HepG2 (cell line): ENCODE data around the gene MARK2. TPM values are rescaled to one million over a fixed set of nuclear protein-coding genes. Genes with fewer than 3 reads are reported as not detected.
A peak's percentile ranks its signal among the peaks of the same experiment; 100 is the strongest.

Source experiments
- ARNT ChIP-seq: fragments of 450-650 bp; IDR thresholded peaks from 2 replicates; pipeline ENCODE4 v1.6.1; 2017
- ARNT2 ChIP-seq: sonication (generic); formaldehyde crosslinking; IDR thresholded peaks from 2 replicates; pipeline ENCODE4 v1.8.0; 2022; ENCODE audit warnings: mild to moderate bottlenecking, low read depth, missing genetic modification reagents, moderate library complexity
- CREB1 ChIP-seq, 2 experiments: fragments of 450-650 bp in 1 of 2; IDR thresholded peaks; 2 replicates each; pipeline ENCODE4 v1.6.1; 2016 to 2017; ENCODE audit warnings: control low read depth in 1 of 2, mild to moderate bottlenecking in 1 of 2, missing compliant biosample characterization in 1 of 2, missing genetic modification characterization in 1 of 2
- FOXA1 ChIP-seq, 2 experiments: fragments of 450-650 bp in 1 of 2; sonication (generic) in 1 of 2; formaldehyde crosslinking in 1 of 2; IDR thresholded peaks; 2 replicates each; pipeline versions ENCODE4 v1.4.0 to v1.6.1; 2016 to 2020; ENCODE audit warnings: missing genetic modification reagents in 1 of 2
- HNRNPUL1 ChIP-seq: fragments of 200-400 bp; formaldehyde crosslinking; IDR thresholded peaks from 2 replicates; pipeline ENCODE4 v1.6.1; 2017; ENCODE audit warnings: low read depth, mild to moderate bottlenecking, low read length, moderate library complexity
- HOXA3 ChIP-seq: sonication (generic); formaldehyde crosslinking; IDR thresholded peaks from 2 replicates; pipeline ENCODE4 v1.5.0; 2020; ENCODE audit warnings: missing genetic modification reagents
- HOXA9 ChIP-seq: sonication (generic); formaldehyde crosslinking; IDR thresholded peaks from 2 replicates; pipeline ENCODE4 v1.8.1; 2022; ENCODE audit warnings: missing genetic modification reagents, mild to moderate bottlenecking, moderate library complexity, borderline replicate concordance
- KDM1A ChIP-seq: IDR thresholded peaks from 2 replicates; pipeline ENCODE4 v1.6.1; 2016; ENCODE audit warnings: missing compliant biosample characterization
- MBD4 ChIP-seq: IDR thresholded peaks from 2 replicates; pipeline ENCODE4 v1.6.1; 2012; ENCODE audit warnings: low read length, inconsistent platforms, borderline replicate concordance
- MIER2 ChIP-seq: IDR thresholded peaks from 2 replicates; pipeline ENCODE4 v1.6.1; 2016; ENCODE audit warnings: missing biosample characterization, missing genetic modification reagents
- NCOA2 ChIP-seq: sonication (generic); formaldehyde crosslinking; IDR thresholded peaks from 2 replicates; pipeline ENCODE4 v1.8.0; 2022; ENCODE audit warnings: inconsistent platforms
- NFYC ChIP-seq: IDR thresholded peaks from 2 replicates; pipeline ENCODE4 v1.6.1; 2016; ENCODE audit warnings: missing genetic modification reagents, missing compliant biosample characterization
- RBM22 ChIP-seq: fragments of 200-400 bp; formaldehyde crosslinking; optimal IDR thresholded peaks from 2 replicates; pipeline ENCODE3; 2017; ENCODE audit warnings: mild to moderate bottlenecking, low read length, moderate library complexity
- SAFB2 ChIP-seq: sonication (generic); formaldehyde crosslinking; IDR thresholded peaks from 2 replicates; pipeline ENCODE4 v1.5.1; 2020; ENCODE audit warnings: missing genetic modification reagents, low read depth, mild to moderate bottlenecking, borderline replicate concordance
- SRF ChIP-seq: IDR thresholded peaks from 2 replicates; pipeline ENCODE4 v1.6.1; 2011; ENCODE audit warnings: mild to moderate bottlenecking, low read depth, low read length, moderate library complexity
- TP53 ChIP-seq: sonication (generic); formaldehyde crosslinking; conservative IDR thresholded peaks from 2 replicates; pipeline ENCODE4 v1.4.0; 2020; ENCODE audit warnings: missing genetic modification reagents
- TSC22D2 ChIP-seq: sonication (generic); formaldehyde crosslinking; IDR thresholded peaks from 2 replicates; pipeline ENCODE4 v1.5.1; 2020; ENCODE audit warnings: missing genetic modification reagents, mild to moderate bottlenecking, borderline replicate concordance
- ZBTB10 ChIP-seq: sonication (generic); formaldehyde crosslinking; IDR thresholded peaks from 2 replicates; pipeline ENCODE4 v1.4.0; 2020; ENCODE audit warnings: missing genetic modification reagents, borderline replicate concordance
- ZFP82 ChIP-seq: sonication (generic); formaldehyde crosslinking; IDR thresholded peaks from 2 replicates; pipeline ENCODE4 v1.5.1; 2020; ENCODE audit warnings: mild to moderate bottlenecking, missing genetic modification reagents, borderline replicate concordance
- ZMYM2 ChIP-seq: sonication (generic); formaldehyde crosslinking; IDR thresholded peaks from 2 replicates; pipeline ENCODE4 v1.8.0; 2022; ENCODE audit warnings: mild to moderate bottlenecking, missing genetic modification reagents
- ZNF549 ChIP-seq: sonication (generic); formaldehyde crosslinking; IDR thresholded peaks from 2 replicates; pipeline ENCODE4 v1.5.0; 2020; ENCODE audit warnings: missing genetic modification reagents
- ZNF615 ChIP-seq: sonication (generic); formaldehyde crosslinking; IDR thresholded peaks from 2 replicates; pipeline ENCODE4 v1.5.0; 2020; ENCODE audit warnings: mild to moderate bottlenecking, missing genetic modification reagents, borderline replicate concordance
- ZNF674 ChIP-seq: sonication (generic); formaldehyde crosslinking; IDR thresholded peaks from 2 replicates; pipeline ENCODE4 v1.5.0; 2020; ENCODE audit warnings: low read depth, mild to moderate bottlenecking, missing genetic modification reagents
- ZNF747 ChIP-seq: sonication (generic); formaldehyde crosslinking; IDR thresholded peaks from 2 replicates; pipeline ENCODE4 v1.8.1; 2023; ENCODE audit warnings: missing genetic modification reagents, mild to moderate bottlenecking, borderline replicate concordance
- ZSCAN20 ChIP-seq: sonication (generic); formaldehyde crosslinking; IDR thresholded peaks from 2 replicates; pipeline ENCODE4 v1.4.0; 2020; ENCODE audit warnings: missing genetic modification reagents, mild to moderate bottlenecking, borderline replicate concordance
- polyA plus RNA-seq, 8 experiments: library from polyadenylated mRNA; depleted of rRNA in 3 of 8; stranded (reverse) in 7 of 8; unstranded in 1 of 8; fragments of >200 nt; fragmentation: Illumina TruSeq in 4 of 8; extraction: Trizol in 4 of 8; gene quantifications; 2 replicates each; pipeline versions ENCODE4 v1.2.1 to v1.2.3, GENCODE V29; 2011 to 2016; ENCODE audit warnings: low read depth in 4 of 8, missing spikeins in 1 of 8, mixed read lengths in 1 of 8; ENCODE audit not compliant: insufficient read depth in 1 of 8
- total RNA-seq, 5 experiments: library from RNA; depleted of rRNA; stranded (reverse); fragments of >200 nt; fragmentation: Illumina TruSeq; extraction: Trizol; gene quantifications; 2 replicates each; pipeline ENCODE4 v1.2.3, GENCODE V29; 2016; ENCODE audit warnings: low read depth in 1 of 5
- TF ChIP-seq, protein P1 (sequence below): sonication (generic); formaldehyde crosslinking; conservative IDR thresholded peaks from 2 replicates; pipeline ENCODE4 v1.4.0; 2020; ENCODE audit warnings: missing genetic modification reagents
- TF ChIP-seq, protein P2 (sequence below): sonication (generic); formaldehyde crosslinking; IDR thresholded peaks from 2 replicates; pipeline ENCODE4 v1.4.0; 2020; ENCODE audit warnings: missing genetic modification reagents

MARK2 gene
- total and polyA plus RNA-seq, 2 of the 13 experiments (the other 11 are each of a cell fraction or from before 2014, with no cell fraction given) = 13.5 to 13.9 TPM

DNA sequence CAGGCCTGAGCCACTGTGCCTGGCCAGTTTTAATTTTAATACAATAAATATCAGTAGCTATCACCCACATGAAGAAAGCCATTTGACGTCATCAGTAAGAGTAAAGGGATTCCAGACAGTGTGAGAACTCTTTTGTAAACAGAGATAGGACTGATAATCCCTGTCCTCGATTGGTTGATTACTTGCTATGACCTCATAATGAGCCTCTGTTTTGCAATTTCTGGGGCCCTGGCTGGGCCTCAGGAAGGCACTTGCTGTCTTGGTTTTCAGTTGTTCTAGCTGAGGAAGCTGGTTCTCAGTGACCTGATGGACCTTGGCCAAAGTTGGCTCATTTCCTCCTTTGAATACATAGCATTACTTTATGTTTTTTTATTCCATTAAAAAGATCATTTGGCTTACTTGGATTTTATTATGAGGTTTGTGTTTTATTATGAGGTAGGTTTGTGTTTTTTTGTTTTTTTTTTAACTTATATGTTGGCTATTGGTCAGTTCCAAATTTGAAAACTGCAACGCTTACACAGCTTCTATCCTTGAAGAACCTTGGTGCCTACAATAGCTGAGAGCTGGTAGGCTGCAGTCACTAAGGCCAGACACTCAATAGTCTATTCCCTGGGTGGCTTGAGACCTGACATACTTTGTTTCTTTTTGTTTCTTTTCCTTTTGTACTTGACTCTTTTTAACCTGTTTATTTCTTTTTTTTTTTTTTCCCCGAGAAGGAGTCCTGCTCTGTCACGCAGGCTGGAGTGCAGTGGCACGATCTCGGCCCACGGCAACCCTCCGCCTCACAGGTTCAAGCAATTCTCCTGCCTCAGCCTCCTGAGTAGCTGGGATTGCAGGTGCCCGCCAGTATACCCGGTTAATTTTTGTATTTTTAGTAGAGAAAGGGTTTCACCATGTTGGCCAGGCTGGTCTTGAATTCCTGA, 20.0 kb downstream of the MARK2 start (continued):
- no peak for TF ChIP-seq ARNT
- peak; percentile 87 for TF ChIP-seq CREB1 (IDR thresholded peaks at IDR 0.05)
- TF ChIP-seq CREB1 (CRISPR knock-in tag; IDR thresholded peaks at IDR 0.05) = peak; percentile 91
- no peak for TF ChIP-seq ZNF549
- TF ChIP-seq KDM1A (CRISPR knock-in tag) = no peak
- no peak for TF ChIP-seq TP53 (CRISPR knock-in tag)
- TF ChIP-seq NCOA2 = 0 out of 2 replicates have a peak, but pooled peaks have one; percentile 19
- TF ChIP-seq ZMYM2 (CRISPR knock-in tag) = no peak
- no peak for TF ChIP-seq ZNF747
- no peak for TF ChIP-seq ARNT2 (CRISPR knock-in tag)
- TF ChIP-seq HOXA9 (CRISPR knock-in tag) = no peak
- TF ChIP-seq ZFP82 (CRISPR knock-in tag) = no peak
- TF ChIP-seq HOXA3 (CRISPR knock-in tag) = peak; percentile 69
- no peak for TF ChIP-seq RBM22
- no peak for TF ChIP-seq HNRNPUL1
- TF ChIP-seq SRF = no peak
- TF ChIP-seq ZNF674 (CRISPR knock-in tag) = no peak
- TF ChIP-seq MIER2 (CRISPR knock-in tag) = no peak
- TF ChIP-seq, protein P1, sequence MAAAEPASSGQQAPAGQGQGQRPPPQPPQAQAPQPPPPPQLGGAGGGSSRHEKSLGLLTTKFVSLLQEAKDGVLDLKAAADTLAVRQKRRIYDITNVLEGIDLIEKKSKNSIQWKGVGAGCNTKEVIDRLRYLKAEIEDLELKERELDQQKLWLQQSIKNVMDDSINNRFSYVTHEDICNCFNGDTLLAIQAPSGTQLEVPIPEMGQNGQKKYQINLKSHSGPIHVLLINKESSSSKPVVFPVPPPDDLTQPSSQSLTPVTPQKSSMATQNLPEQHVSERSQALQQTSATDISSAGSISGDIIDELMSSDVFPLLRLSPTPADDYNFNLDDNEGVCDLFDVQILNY (CRISPR knock-in tag) = no peak
- TF ChIP-seq MBD4 = no peak
- TF ChIP-seq NFYC = peak; percentile 65
- TF ChIP-seq, protein P2, sequence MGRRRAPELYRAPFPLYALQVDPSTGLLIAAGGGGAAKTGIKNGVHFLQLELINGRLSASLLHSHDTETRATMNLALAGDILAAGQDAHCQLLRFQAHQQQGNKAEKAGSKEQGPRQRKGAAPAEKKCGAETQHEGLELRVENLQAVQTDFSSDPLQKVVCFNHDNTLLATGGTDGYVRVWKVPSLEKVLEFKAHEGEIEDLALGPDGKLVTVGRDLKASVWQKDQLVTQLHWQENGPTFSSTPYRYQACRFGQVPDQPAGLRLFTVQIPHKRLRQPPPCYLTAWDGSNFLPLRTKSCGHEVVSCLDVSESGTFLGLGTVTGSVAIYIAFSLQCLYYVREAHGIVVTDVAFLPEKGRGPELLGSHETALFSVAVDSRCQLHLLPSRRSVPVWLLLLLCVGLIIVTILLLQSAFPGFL (CRISPR knock-in tag) = no peak
- no peak for TF ChIP-seq FOXA1 (IDR thresholded peaks at IDR 0.05)
- peak; percentile 72 for TF ChIP-seq FOXA1 (CRISPR knock-in tag; IDR thresholded peaks at IDR 0.05)
- TF ChIP-seq SAFB2 (CRISPR knock-in tag) = no peak
- TF ChIP-seq ZSCAN20 (CRISPR knock-in tag) = no peak
- no peak for TF ChIP-seq TSC22D2 (CRISPR knock-in tag)
- no peak for TF ChIP-seq ZBTB10 (CRISPR knock-in tag)
- no peak for TF ChIP-seq ZNF615
